Ishikawa (cell line): ENCODE data around the gene ZNF143.

Source experiments
- CEBPB ChIP-seq: IDR thresholded peaks from 2 replicates; pipeline ENCODE4 v1.6.1; 2012
- EP300 ChIP-seq: IDR thresholded peaks from 2 replicates; pipeline ENCODE4 v1.6.1; 2012; ENCODE audit warnings: borderline replicate concordance
- FOXM1 ChIP-seq: IDR thresholded peaks from 2 replicates; pipeline ENCODE4 v1.6.1; 2012; ENCODE audit warnings: low read depth, borderline replicate concordance
- NFIC ChIP-seq: IDR thresholded peaks from 2 replicates; pipeline ENCODE4 v1.6.1; 2012
- RAD21 ChIP-seq: IDR thresholded peaks from 2 replicates; pipeline ENCODE4 v1.6.1; 2012; ENCODE audit warnings: low read depth
- TAF1 ChIP-seq: IDR thresholded peaks from 2 replicates; pipeline ENCODE4 v1.6.1; 2012; ENCODE audit warnings: low read depth, mild to moderate bottlenecking
- TCF12 ChIP-seq: IDR thresholded peaks from 2 replicates; pipeline ENCODE4 v1.6.1; 2012; ENCODE audit warnings: low read depth
- YY1 ChIP-seq: IDR thresholded peaks from 2 replicates; pipeline ENCODE4 v1.6.1; 2012; ENCODE audit warnings: low read depth
- TF ChIP-seq, protein P1 (sequence below): IDR thresholded peaks from 2 replicates; pipeline ENCODE4 v1.6.1; 2012
- TF ChIP-seq, protein P2 (sequence below): IDR thresholded peaks from 2 replicates; pipeline ENCODE4 v1.6.1; 2012

- no peak for TF ChIP-seq CEBPB
- TF ChIP-seq YY1 = no peak
- TF ChIP-seq TAF1 = no peak
- no peak for TF ChIP-seq NFIC
- TF ChIP-seq FOXM1 = no peak
- no peak for TF ChIP-seq TCF12
- TF ChIP-seq, protein P1, sequence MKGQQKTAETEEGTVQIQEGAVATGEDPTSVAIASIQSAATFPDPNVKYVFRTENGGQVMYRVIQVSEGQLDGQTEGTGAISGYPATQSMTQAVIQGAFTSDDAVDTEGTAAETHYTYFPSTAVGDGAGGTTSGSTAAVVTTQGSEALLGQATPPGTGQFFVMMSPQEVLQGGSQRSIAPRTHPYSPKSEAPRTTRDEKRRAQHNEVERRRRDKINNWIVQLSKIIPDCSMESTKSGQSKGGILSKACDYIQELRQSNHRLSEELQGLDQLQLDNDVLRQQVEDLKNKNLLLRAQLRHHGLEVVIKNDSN = no peak
- TF ChIP-seq, protein P2, sequence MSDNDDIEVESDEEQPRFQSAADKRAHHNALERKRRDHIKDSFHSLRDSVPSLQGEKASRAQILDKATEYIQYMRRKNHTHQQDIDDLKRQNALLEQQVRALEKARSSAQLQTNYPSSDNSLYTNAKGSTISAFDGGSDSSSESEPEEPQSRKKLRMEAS = no peak
- no peak for TF ChIP-seq EP300
- no peak for TF ChIP-seq RAD21
Observed at GRCh38 chr11:9448576-9449352, 12.0 kb upstream of the ZNF143 start.
